HL-60 (cell line): ENCODE data around the gene ADRA2C.

Source experiments
- DNase-seq, 2 experiments: peaks; one replicate each; pipeline ENCODE4 v3.0.0-alpha.2; 2010 to 2020; ENCODE audit warnings: low read depth in 1 of 2, low spot score in 1 of 2
- H3K27ac ChIP-seq: fragments of 250-450 bp; sonication (Bioruptor Pico); replicated peaks from 2 replicates; pipeline ENCODE4 v1.5.1; 2020; ENCODE audit warnings: mild to moderate bottlenecking, moderate library complexity
- H3K27me3 ChIP-seq: fragments of 250-450 bp; sonication (Bioruptor Pico); 2 replicates; pipeline ENCODE4 v1.5.1; 2021; ENCODE audit warnings: mild to moderate bottlenecking, moderate library complexity; ENCODE audit not compliant: insufficient read depth, poor library complexity, severe bottlenecking
- H3K4me3 ChIP-seq: replicated peaks from 2 replicates; pipeline ENCODE4 v1.5.1; 2011; ENCODE audit warnings: mild to moderate bottlenecking, control low read depth, low read length; ENCODE audit not compliant: insufficient read depth
- GABPA ChIP-seq: IDR thresholded peaks from 2 replicates; pipeline ENCODE4 v1.6.1; 2012; ENCODE audit warnings: low read depth
- POLR2AphosphoS5 ChIP-seq: IDR thresholded peaks from 2 replicates; pipeline ENCODE4 v1.6.1; 2012; ENCODE audit warnings: low read depth
- SPI1 ChIP-seq: IDR thresholded peaks from 2 replicates; pipeline ENCODE4 v1.6.1; 2012; ENCODE audit warnings: low read depth, mild to moderate bottlenecking, borderline replicate concordance
- TF ChIP-seq, protein P1 (sequence below): IDR thresholded peaks from 2 replicates; pipeline ENCODE4 v1.6.1; 2012; ENCODE audit warnings: low read depth; ENCODE audit not compliant: insufficient replicate concordance
- TF ChIP-seq, protein P2 (sequence below): IDR thresholded peaks from one replicate; pipeline ENCODE4 v1.5.1; 2011; ENCODE audit warnings: low read length, control low read depth, inconsistent platforms; ENCODE audit not compliant: insufficient read depth

The ADRA2C gene

DNA sequence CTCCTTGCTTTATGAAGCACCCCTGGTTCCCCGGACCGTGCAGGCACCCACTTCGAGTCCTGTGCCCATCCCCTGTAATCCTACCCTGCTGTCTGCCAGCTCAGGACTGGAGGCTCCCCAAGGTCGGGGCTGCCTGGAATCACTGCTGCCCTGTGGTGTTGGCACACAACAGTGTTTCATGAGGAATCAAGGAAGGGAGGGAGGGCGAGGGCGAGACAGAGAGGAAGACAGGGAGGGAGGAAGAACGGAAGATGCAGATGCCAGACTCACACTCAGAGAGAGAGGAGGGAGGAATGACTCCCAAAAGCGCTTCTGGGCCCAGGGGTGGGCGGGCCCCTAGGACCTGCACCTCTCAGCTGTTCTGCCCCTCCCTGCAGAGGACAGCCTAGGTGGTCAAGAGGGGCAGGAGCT is 42.9 kb upstream of the ADRA2C start:
- Histone ChIP-seq H3K27me3 (peaks cover 18% of the 10 kb centered on the region), H3K27ac (no peak overlapping the region), H3K4me3 (no peak overlapping the region)
- DNase-seq, result no peak
- TF ChIP-seq GABPA (no peak), POLR2AphosphoS5 (no peak), SPI1 (no peak)
- TF ChIP-seq, protein P1, sequence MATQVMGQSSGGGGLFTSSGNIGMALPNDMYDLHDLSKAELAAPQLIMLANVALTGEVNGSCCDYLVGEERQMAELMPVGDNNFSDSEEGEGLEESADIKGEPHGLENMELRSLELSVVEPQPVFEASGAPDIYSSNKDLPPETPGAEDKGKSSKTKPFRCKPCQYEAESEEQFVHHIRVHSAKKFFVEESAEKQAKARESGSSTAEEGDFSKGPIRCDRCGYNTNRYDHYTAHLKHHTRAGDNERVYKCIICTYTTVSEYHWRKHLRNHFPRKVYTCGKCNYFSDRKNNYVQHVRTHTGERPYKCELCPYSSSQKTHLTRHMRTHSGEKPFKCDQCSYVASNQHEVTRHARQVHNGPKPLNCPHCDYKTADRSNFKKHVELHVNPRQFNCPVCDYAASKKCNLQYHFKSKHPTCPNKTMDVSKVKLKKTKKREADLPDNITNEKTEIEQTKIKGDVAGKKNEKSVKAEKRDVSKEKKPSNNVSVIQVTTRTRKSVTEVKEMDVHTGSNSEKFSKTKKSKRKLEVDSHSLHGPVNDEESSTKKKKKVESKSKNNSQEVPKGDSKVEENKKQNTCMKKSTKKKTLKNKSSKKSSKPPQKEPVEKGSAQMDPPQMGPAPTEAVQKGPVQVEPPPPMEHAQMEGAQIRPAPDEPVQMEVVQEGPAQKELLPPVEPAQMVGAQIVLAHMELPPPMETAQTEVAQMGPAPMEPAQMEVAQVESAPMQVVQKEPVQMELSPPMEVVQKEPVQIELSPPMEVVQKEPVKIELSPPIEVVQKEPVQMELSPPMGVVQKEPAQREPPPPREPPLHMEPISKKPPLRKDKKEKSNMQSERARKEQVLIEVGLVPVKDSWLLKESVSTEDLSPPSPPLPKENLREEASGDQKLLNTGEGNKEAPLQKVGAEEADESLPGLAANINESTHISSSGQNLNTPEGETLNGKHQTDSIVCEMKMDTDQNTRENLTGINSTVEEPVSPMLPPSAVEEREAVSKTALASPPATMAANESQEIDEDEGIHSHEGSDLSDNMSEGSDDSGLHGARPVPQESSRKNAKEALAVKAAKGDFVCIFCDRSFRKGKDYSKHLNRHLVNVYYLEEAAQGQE, result no peak
- TF ChIP-seq, protein P2, sequence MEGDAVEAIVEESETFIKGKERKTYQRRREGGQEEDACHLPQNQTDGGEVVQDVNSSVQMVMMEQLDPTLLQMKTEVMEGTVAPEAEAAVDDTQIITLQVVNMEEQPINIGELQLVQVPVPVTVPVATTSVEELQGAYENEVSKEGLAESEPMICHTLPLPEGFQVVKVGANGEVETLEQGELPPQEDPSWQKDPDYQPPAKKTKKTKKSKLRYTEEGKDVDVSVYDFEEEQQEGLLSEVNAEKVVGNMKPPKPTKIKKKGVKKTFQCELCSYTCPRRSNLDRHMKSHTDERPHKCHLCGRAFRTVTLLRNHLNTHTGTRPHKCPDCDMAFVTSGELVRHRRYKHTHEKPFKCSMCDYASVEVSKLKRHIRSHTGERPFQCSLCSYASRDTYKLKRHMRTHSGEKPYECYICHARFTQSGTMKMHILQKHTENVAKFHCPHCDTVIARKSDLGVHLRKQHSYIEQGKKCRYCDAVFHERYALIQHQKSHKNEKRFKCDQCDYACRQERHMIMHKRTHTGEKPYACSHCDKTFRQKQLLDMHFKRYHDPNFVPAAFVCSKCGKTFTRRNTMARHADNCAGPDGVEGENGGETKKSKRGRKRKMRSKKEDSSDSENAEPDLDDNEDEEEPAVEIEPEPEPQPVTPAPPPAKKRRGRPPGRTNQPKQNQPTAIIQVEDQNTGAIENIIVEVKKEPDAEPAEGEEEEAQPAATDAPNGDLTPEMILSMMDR, result no peak

DNA sequence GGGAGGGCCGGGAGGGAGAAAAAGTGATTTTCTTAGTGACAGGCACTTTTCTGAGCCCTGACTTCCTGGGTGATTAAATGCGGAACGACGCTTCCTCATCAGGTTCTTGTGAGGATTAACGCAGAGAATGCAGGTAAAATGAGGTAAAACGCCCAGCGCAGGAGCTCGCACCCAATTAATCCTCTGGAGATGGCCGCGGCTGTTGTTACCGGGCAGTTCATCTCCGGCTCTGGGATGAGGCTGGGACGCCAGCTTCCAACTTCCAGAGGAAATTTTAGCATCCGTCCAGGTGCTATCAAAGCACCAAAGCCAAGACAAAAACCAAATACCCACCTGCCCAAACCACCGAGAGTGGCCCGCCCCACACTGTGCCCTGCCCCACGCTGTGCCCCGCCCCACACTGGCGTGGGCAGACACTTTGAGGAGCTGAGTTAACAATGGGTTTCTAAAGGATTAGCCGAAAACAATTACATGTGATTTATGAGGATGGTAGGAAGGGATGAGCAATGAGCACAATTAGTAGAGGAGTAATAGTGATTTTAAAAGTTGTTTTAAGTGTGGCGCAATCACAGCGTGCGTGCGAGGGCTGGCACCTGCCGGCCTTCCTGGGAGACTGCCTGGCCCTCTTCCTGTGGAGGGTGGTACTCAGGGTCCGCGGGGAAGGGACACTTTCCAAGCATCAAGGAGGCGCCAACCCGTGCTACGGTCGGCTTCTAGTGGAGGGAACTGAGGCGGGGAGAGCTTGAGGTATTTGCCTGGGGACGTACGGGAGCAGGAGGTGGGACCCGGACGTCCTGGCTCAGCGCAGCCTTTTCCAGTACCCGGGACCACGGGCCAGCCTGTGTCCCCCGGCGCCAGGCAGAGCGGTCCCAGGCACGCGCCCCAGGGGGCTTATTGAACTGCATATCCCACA is 41.6 kb upstream of the ADRA2C start:
- DNase-seq, result no peak

DNA sequence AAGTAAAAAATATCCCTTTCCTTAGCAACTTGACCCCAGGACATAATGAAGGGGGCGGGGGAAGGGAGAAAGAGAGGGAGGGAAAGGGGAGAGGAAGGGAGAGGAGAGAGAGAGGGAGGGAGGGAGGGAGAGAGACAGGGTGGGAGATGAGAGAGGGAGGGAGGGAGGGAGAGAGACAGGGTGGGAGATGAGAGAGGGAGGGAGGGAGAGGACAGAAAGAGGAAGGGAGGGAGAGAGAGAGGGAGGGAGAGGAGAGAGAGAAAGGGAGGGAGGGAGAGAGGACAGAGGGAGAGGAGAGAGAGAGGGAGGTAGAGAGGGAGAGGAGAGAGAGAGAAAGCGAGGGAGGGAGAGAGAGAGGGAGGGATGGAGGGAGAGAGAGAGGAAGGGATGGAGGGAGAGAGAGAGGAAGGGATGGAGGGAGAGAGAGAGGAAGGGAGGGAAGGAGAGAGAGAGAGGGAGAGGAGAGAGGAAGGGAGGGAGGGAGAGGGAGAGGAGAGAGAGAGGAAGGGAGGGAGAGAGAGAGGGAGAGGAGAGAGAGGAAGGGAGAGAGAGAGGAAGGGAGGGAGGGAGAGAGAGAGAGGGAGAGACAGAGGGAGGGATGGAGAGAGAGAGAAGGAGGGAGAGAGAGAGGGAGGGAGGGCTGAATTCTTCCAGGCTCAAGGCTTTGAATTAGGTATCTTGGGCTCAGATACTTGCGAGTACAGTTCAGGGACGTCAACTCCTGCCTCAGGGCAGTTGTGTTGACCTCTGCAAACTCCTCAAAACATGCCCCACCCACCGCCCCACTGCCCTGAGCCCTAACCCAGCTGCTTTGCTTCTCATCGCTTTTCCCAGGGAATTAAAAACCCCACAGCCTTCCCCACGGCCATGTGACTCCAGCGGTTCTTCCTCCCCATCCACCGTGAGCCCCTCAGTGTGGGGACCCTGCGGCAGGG is 40.0 kb upstream of the ADRA2C start:
- H3K4me3 ChIP-seq, result no peak overlapping the region
- no peak for DNase-seq
- no peak for TF ChIP-seq POLR2AphosphoS5
- no peak for TF ChIP-seq SPI1
- no peak for TF ChIP-seq GABPA
- TF ChIP-seq, protein P2, result no peak
- TF ChIP-seq, protein P1, result no peak
- H3K27ac ChIP-seq, result no peak overlapping the region
- H3K27me3 ChIP-seq, result peaks cover 18% of the 10 kb centered on the region

More for the DNA sequence above, 41.6 kb upstream of the ADRA2C start:
- no peak overlapping the region for H3K27ac ChIP-seq
- TF ChIP-seq GABPA (no peak), SPI1 (no peak), POLR2AphosphoS5 (no peak)
- TF ChIP-seq, protein P2, result no peak
- TF ChIP-seq, protein P1, result no peak
- peaks cover 18% of the 10 kb centered on the region for H3K27me3 ChIP-seq
- H3K4me3 ChIP-seq, result no peak overlapping the region
